GM19468 (cell line): ENCODE measurements around the gene IL31.

Experiments used
- ATAC-seq: cut with Tn5 transposase; IDR thresholded peaks from one replicate; pipeline ENCODE4 v1.9.1; 2021; ENCODE audit warnings: mild to moderate bottlenecking, moderate library complexity, moderate number of reproducible peaks; ENCODE audit not compliant: unreplicated experiment; ENCODE audit errors: extremely low read depth

IL31 gene

DNA sequence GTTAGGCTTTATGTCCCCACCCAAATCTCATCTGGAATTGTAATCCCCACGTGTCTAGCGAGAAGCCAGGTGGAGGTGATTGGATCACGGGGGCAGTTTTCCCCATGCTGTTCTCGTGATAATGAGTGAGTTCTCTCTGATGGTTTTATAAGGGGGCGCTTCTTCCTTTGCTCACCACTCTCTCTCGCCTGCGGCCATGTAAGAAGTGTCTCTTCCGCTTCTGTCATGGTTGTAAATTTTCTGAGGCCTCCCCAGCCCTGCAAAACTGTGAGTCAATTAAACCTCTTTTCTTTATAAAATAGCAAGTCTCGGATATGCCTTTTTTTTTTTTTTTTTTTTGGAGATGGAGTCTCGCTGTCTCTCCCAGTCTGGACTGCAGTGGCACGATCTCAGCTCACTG lies 13.3 kb downstream of the IL31 start:
- no peak for ATAC-seq

DNA sequence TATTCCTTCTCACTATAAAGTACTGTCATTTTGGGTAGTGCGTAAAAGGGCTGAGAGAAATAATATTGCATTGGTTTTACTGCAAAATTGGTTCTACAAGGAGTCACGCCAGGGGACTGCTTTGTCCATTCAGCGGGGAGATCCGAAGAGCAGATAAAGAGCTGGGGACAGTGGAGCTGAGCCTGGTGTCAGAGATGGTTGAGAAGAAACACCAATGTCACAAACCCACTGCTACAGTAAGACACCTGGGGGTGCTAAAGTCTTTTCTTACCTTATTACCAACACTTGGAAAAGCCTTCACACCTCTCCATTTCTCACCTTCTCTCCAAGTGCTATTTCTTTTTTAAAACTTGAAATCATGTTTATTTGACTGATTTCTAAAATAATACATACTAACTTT lies 14.1 kb downstream of the IL31 start:
- no peak for ATAC-seq

DNA sequence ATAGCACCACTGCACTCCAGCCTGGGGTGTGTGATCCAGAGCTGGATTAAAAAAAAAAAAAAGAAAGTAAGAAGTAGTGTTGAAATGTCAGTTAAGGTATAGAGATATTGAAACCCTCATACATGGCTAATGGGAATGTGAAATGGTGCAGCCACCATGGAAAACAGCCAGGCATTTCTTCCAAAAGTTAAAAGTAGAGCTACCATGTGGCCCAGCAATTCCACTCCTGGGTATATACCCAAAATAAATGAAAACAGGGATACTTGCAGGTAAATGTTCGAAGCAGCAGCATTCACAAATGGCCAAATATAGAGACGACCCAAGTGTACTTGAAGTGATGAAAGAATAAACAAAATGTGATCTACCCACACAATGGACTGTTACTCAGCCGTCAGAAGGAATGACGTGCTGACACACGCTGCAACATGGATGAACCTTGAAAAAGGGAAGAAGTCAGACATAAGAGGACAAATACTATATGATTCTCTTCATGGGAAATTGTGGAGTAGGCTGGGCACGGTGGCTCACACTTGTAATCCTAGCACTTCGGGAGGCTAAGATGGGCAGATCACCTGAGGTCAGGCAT lies 15.2 kb downstream of the IL31 start:
- no peak for ATAC-seq

DNA sequence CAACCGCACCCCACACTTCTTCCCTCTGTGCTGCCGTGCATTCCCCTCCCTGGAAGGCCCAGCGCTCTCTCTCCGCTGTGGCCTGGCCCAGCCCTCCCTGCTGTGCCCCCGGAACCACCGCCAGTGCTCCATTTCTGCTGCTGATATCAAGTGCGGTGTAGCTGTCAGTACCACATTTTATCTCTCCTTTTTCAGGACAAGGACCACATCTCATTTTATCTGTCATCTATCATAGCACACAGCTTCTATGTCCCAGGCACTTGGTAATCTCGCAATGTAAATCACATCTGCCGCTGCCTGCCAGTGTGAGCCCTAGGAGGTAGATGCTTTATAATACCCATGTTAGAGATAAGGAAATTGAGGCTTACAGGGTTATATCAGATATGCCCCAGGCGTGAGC lies 18.3 kb downstream of the IL31 start:
- ATAC-seq: no peak

DNA sequence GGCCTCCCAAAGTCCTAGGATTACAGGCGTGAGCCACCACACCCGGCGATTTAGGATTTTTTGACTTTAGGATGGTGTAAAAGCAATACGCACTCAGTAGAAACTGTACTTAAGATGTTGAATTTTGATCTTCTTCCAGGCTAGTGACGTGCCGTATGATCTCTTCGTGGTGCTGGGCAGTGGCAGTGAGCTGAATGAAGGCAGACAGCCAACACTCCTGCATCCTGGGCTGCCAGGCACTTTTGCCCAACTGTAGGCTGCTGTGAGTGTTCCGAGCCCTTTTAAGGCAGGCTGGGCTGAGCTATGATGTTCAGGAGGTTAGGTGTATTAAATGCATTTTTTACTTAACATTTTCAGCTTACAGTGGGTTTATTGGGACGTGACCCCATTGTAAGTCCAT lies 21.3 kb downstream of the IL31 start:
- ATAC-seq: no peak

DNA sequence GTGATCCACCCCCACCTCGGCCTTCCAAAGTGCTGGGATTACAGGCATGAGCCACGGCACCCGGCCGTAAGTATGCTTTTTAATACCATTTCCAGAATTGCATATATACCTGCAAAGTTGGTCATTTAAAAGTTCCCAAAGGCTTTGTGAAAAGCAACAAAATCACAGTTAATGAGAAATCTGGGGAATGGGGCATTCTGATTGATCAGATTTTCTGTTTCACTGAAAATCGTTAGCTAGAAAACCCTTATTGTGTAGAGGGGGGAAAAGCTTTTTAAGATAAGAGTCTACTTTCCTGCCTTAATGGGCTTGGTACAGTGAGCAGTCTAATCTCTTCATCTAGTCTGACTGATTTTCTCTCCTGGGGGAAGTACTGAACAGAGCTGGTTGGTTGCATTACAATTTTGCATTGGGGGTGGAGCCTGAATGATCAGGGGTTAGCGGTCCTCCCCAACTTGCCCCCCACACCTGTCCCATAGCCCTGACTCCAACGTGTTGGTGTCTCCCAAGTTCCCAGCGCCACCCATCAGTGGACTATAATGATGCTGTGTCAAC lies 23.8 kb downstream of the IL31 start:
- no peak for ATAC-seq

DNA sequence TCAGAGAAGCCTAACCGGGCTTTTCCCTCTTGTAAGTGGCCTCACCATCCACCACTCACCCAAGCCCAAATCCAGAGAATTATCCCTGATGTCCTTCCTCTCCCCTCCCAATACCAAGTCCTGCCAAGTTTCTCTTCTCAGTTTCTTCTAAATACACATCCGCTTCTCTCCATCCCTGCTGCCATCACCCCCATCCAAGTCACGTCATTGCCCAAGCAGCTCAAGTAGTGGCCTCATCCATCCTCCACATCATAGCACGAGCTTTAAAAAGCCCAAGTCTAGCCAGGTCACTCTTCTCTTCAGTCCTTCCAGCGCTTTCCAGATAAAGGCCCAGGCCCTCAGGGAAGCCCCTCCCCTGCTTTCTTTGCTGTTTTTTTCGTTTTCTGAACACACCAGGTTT lies 25.4 kb downstream of the IL31 start:
- no peak for ATAC-seq

DNA sequence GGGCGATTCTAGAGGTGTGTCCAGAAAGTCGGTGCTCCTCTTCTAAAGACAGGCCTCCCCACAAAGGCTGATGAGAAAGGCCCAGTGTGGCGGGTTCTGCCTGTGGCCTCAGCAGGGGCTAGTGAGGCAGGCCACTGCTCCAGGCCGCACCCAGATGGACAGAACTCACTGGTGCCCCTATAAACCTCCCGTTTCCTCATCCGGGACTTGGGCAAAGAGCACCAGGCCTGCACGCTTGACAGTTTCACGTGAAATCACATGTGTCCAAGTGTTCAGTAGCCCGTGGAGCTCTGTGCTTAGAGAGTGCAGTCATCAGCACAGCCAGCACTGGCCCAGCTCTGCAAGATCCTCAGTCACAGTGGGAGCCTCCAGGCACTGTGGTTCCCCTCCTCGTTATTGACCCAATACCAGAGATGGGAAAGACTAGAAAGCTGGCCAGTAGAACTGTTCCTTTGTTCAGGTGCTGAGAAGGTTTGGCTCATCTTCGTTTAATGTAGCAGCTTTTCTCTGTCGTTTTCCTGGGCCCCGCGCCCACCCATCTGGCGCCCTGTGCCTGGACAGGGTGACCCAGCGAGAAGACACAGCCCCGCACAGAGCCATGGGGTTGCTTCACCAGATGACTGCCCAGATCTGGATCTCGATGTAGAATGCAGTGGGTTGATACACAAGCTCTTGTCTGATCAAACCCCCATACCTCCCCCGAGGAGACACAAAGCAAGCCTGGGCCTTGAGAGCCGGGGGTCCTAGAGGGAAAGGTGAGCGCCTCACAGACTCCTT lies 26.3 kb downstream of the IL31 start:
- ATAC-seq: no peak

DNA sequence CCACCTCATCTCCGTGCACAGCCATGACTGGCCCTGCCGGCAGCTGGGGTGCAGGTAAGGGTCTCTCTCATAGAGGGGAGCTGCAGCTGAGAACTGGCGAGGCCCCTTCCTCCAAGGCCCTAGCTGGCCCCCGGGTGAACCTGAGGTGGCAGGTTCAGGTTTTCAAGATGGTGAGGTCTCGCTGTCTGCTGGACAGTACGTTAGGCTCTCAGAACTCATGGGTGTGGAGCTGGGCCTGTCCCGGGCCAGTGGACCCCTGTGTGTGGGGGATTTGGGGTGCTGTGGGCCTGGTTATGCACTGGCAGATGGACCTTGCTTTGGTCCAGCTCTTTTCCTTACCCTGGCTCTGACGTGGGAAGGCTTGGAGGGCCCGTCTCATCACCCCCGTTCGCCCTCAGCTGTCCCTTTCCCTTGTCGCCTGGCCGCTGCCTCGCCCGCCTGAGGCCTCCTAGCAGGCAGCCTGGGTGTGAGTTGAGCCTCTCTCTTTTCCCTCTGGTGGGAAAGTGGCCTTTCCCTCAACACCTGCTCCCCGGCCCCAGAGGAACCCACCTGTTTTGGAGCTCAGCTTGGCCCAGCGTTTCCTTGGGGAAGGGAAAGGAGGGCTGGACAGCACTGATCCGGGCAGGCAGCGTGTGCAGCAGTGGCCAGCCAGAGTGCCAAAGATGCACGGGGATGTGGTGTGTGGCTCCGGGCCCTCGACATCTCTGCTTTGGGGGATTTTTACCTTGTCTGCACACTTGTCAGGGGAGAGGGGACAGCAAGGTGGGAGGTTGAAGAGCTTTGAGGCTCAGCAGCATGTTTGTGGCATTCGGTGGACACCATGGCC lies 28.3 kb downstream of the IL31 start:
- no peak for ATAC-seq

DNA sequence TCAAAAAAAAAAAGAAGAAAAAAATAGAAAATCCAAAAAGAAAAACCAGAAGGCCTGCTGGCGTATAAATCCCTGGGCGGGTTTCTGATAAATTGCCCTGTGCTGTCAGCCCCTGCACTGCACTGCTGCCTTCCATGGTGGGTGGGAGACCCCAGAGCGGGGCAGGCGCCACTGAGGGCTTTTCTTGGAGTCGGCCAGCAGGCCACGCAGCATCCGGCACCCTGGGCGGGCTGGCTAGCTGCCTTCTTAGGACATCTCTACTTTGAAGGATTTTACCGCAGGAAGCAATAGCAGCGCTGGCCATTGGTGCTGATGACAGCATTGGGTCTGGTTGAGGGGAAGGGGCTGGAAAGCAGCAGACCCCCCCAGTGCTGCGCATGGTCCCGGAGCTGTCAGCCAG lies 29.1 kb downstream of the IL31 start:
- ATAC-seq: no peak

DNA sequence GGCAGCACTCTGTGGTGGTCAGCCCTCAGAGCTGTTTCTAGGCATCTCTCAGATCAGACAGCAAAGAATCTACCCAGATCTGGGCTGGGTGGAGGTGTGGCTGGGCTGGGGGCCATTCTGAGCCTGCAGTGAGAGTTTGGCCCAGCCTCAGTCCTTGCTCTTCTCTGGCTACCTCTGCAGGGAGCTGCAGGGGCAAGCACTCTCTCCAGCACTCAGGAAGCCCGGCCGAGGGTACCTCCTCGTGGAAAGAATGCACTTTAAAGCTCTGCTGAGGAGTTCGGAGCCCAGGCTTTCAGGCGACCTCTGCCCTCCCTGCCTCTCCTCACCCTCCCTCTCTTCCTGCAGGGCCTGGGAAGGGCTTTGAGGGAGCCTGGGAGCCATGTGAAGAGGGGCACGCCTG lies 31.2 kb downstream of the IL31 start:
- no peak for ATAC-seq

DNA sequence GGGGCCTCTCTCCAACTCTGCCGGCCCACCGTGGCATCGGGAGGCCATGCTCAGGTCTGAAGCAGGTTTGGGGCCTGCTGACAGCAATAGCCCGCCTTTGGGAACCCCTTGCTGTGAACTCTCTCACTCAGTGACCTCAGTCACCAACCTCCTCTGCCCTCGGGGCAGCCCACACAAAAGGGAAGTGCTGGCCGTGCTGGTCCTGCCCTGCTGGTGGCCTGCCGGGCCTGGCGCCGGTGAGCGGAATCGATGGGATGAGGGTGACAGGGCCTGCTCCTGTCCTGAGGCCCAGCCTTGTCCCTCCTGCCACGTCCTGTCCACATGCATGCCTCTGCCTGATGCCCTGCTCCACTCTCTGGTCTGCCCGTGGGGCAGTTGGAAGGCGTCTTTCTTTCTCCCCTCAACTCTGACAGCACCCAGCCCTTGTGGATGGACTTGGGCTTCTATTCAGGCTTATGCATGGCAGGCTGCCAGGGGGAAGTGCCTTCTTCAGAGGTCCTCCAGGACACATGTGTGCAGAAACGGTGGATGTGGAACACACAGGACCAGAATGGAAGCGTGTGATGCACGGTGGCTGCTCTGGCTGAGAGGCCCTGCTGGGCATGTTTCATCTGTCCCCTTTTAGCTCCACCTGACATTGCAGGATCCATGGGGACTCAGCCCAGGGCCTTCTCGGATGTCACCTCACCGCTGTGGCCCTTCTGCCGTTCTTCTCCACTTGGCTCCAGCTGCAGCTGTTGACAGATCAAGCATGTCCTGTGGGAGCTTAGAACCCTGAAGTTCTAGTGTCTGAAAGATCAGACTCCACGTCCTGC lies 31.9 kb downstream of the IL31 start:
- ATAC-seq: no peak

DNA sequence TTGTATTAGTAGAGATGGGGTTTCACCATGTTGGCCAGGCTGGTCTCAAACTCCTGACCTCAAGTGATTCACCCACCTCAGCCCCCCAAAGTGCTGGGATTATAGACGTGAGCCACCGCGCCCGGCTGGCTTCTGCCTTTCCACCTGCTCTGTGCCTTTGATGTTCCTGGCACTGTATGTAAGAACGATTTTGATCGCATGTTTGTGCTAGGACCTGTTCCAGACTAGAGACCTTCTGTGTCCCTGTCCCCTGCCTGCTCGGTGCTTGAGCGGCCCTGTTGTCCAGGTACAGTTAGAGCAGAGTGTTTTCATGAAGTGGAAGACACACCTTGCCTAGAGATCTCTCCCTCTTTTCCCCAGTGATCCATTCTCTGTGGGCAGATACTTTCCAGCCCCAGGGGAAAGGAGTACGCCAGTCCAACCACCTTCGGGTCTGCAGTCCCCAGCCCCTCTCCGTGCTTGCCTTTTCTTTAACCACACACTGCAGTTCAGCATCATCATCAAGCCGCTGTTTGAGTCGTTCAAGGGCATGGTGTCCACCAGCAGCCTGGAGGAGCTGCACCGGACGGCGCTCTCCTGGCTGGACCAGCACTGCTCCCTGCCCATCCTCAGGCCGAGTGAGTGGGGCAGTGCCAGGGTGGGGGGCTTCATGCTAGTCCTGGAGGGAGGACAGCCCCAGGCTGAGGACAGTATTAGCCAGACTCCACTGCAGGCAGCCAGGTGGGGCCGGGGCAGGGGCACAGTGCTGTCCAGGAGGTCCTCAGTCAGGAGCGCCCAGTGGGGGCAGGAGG lies 33.4 kb downstream of the IL31 start:
- no peak for ATAC-seq

DNA sequence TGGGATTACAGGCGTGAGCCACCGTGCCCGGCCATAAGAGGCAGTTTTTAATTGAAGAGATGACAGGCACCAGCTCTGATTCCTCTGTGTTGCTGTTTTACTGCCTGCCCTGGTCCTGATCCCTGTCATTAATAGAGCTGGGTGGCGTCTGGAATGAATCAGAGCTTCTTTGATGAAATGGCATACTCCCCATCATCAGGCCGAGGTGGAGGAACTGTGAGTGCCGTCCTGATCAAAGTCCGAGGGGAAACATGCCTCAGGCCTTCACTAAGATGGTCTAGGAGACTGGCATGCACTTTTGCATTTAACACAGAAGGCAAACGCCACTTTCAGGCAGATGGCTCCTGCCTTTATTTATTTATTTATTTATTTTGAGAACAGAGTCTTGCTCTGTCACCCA lies 34.1 kb downstream of the IL31 start:
- no peak for ATAC-seq

DNA sequence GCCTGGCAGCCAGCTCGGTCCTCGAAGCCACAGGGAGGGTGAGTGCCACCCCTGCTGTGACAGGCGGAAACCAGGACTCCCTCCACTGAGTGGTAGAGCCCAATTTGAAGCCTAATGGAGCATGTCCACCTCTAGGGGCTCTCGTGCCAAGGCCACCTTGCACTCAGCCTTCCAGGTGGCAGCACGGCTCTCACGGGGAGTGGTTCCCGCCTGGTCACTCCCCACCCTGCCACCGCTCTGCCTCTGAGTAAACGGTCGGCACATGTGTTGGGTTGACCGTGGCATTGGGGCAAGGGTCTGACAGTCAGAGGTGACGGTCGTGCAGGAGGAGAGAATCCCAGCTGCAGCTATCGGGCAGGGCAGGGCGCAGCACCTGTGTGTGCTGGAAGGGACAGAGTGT lies 34.8 kb downstream of the IL31 start:
- no peak for ATAC-seq

DNA sequence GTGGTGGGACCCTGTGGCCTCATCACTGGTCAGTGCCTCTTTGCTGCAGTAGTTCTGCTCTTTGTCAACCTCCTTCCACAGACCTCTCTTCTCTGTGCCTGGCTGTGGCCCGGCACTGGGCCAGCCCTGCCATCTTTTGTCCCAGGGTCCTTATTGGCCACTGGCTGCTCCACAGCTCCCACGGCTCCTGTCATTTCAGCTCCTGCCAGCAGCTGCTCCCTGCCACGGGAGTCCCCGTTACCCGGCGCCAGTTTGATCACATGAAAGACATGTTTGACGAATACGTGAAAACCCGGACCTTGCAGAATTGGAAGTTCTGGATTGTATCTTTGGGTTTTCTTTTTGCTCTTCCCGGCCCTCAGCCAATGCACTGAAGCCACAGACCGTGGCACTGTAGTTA lies 35.4 kb downstream of the IL31 start:
- no peak for ATAC-seq

DNA sequence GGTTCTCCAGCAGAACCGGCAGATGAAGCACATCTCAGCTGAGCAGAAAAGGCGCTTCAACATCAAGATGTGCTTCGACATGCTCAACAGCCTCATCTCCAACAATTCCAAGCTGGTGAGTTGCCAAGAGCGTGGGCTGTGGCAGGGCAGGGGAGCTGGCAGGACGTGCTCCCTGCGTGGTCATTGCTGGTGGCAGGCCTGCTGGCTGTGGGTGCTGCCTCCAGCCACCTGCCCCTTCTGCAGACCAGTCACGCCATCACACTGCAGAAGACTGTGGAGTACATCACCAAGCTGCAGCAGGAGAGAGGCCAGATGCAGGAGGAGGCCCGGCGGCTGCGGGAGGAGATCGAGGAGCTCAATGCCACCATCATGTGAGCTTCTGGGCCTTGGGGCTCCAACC lies 35.8 kb downstream of the IL31 start:
- no peak for ATAC-seq

DNA sequence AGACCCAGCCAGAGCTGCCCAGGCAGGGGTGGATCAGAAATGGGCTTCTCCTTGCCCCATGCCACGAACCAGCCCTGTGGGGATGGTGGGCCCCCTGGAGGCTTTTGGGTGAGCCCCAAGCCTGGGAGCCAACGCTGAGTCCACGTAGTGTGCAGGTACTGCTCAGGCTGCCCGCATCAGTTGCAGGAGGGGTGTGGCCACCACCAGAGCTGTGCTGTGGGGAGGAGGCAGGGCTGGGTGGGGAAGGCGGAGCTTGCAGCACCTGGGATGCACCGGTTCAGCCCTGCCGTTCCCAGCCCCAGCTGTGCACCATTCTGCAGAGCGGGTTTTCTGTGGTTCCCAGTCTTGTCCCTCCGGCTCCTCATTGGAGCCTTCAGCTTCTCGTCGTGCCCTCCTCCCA lies 36.3 kb downstream of the IL31 start:
- ATAC-seq: no peak

DNA sequence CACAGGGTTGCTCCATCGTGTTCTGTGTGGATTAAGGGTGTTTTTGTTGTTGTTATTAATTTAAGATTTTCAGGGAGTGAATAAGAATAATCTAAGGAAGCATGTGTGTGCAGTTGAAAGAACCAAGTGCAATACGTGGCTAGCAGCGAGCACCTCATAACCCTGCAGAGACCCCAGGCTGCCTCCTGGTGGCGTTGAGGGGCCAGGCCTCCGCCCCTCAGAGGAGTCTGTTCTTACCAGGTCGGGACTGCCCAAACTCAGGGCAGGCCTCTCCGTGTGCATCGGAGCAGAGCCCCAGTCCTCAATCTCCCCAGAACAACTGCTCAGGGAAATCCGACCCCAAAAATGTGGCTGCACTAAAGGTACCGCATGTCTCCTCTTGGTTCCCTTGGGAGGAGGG lies 36.8 kb downstream of the IL31 start:
- ATAC-seq: no peak
